ENCODE results near the gene TPRG1L.

Gene TPRG1L

GRCh38 chr1:3632298-3632697 is 7.5 kb downstream of the TPRG1L start:
- no peak for DNase-seq (ENCODE audit: low read depth in 1 of 2, low spot score in 1 of 2)
- Histone ChIP-seq H3K27me3 (ENCODE audit: insufficient read depth, poor library complexity, severe bottlenecking) (no peaks in the 10 kb centered on the region), H3K4me3 (replicated peaks; ENCODE audit: insufficient read depth, low read length) (no peak overlapping the region), H3K27ac (replicated peaks) (no peak overlapping the region)
- TF ChIP-seq POLR2AphosphoS5 (IDR thresholded peaks at IDR 0.05; ENCODE audit: low read depth) (no peak), SPI1 (IDR thresholded peaks at IDR 0.05; ENCODE audit: borderline replicate concordance, low read depth) (no peak), GABPA (IDR thresholded peaks at IDR 0.05; ENCODE audit: low read depth) (no peak), CTCF (IDR thresholded peaks at IDR 0.05; ENCODE audit: insufficient read depth, low read length) (no peak), REST (IDR thresholded peaks at IDR 0.05; ENCODE audit: insufficient replicate concordance, low read depth) (no peak)

GRCh38 chr1:3632716-3633343 is 8.0 kb downstream of the TPRG1L start:
- Histone ChIP-seq H3K27me3 (ENCODE audit: insufficient read depth, poor library complexity, severe bottlenecking) (no peaks in the 10 kb centered on the region), H3K27ac (replicated peaks) (no peak overlapping the region), H3K4me3 (replicated peaks; ENCODE audit: insufficient read depth, low read length) (no peak overlapping the region)
- no peak for TF ChIP-seq SPI1 (IDR thresholded peaks at IDR 0.05; ENCODE audit: borderline replicate concordance, low read depth)
- no peak for DNase-seq (ENCODE audit: low read depth in 1 of 2, low spot score in 1 of 2)

- Histone ChIP-seq H3K27me3 (ENCODE audit: insufficient read depth, poor library complexity, severe bottlenecking) (no peaks in the 10 kb centered on the region), H3K4me3 (replicated peaks; ENCODE audit: insufficient read depth, low read length) (no peak overlapping the region), H3K27ac (replicated peaks) (no peak overlapping the region)
- no peak for DNase-seq (ENCODE audit: low read depth in 1 of 2, low spot score in 1 of 2)
- TF ChIP-seq REST (IDR thresholded peaks at IDR 0.05; ENCODE audit: insufficient replicate concordance, low read depth) (no peak), POLR2AphosphoS5 (IDR thresholded peaks at IDR 0.05; ENCODE audit: low read depth) (no peak), SPI1 (IDR thresholded peaks at IDR 0.05; ENCODE audit: borderline replicate concordance, low read depth) (no peak), CTCF (IDR thresholded peaks at IDR 0.05; ENCODE audit: insufficient read depth, low read length) (no peak), GABPA (IDR thresholded peaks at IDR 0.05; ENCODE audit: low read depth) (no peak)
Measured at GRCh38 chr1:3633344-3634058, 8.7 kb downstream of the TPRG1L start.

GRCh38 chr1:3634059-3634800 is 9.4 kb downstream of the TPRG1L start:
- H3K4me3 ChIP-seq (replicated peaks; ENCODE audit: insufficient read depth, low read length) = no peak overlapping the region
- no peak overlapping the region for H3K27ac ChIP-seq (replicated peaks)
- TF ChIP-seq POLR2AphosphoS5 (IDR thresholded peaks at IDR 0.05; ENCODE audit: low read depth) = no peak
- no peak for TF ChIP-seq GABPA (IDR thresholded peaks at IDR 0.05; ENCODE audit: low read depth)
- no peak for TF ChIP-seq REST (IDR thresholded peaks at IDR 0.05; ENCODE audit: insufficient replicate concordance, low read depth)
- no peak for TF ChIP-seq SPI1 (IDR thresholded peaks at IDR 0.05; ENCODE audit: borderline replicate concordance, low read depth)
- no peak for TF ChIP-seq CTCF (IDR thresholded peaks at IDR 0.05; ENCODE audit: insufficient read depth, low read length)
- no peaks in the 10 kb centered on the region for H3K27me3 ChIP-seq (ENCODE audit: insufficient read depth, poor library complexity, severe bottlenecking)
- no peak for DNase-seq (ENCODE audit: low read depth in 1 of 2, low spot score in 1 of 2)

All from HL-60 (cell line).